WI38 (cell line): Measurements from ENCODE around the gene NRG3.

Experiments used
- H3K4me3 ChIP-seq: 2 replicates; pipeline ENCODE4 v1.5.1; 2011; ENCODE audit warnings: low read depth, mild to moderate bottlenecking, control low read depth, low read length
- TF ChIP-seq, protein P1 (sequence below): IDR thresholded peaks from 2 replicates; pipeline ENCODE4 v1.5.1; 2012; ENCODE audit warnings: low read depth, mild to moderate bottlenecking, control low read depth, low read length

NRG3 gene

DNA sequence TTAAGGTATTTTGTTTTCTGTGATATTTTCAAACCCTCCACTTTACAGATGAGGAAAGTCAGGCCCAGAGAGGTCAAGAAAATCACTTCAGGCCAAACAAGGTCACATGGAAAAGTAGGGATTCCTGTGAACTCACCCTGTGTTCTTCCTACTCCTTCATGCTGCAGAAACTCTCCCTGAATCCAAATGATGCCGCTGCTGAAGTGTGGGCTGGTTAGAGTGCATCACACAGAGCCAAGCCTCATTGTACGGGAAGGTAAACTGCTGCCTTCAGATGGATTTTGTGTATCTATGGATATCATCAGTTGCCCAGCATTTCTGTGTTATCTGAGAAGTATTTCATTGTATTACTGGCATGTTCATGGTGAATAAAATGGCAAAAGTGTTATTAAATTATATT, 75.4 kb downstream of the NRG3 start:
- TF ChIP-seq, protein P1, sequence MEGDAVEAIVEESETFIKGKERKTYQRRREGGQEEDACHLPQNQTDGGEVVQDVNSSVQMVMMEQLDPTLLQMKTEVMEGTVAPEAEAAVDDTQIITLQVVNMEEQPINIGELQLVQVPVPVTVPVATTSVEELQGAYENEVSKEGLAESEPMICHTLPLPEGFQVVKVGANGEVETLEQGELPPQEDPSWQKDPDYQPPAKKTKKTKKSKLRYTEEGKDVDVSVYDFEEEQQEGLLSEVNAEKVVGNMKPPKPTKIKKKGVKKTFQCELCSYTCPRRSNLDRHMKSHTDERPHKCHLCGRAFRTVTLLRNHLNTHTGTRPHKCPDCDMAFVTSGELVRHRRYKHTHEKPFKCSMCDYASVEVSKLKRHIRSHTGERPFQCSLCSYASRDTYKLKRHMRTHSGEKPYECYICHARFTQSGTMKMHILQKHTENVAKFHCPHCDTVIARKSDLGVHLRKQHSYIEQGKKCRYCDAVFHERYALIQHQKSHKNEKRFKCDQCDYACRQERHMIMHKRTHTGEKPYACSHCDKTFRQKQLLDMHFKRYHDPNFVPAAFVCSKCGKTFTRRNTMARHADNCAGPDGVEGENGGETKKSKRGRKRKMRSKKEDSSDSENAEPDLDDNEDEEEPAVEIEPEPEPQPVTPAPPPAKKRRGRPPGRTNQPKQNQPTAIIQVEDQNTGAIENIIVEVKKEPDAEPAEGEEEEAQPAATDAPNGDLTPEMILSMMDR, result no peak
- H3K4me3 ChIP-seq, result no peak overlapping the region

DNA sequence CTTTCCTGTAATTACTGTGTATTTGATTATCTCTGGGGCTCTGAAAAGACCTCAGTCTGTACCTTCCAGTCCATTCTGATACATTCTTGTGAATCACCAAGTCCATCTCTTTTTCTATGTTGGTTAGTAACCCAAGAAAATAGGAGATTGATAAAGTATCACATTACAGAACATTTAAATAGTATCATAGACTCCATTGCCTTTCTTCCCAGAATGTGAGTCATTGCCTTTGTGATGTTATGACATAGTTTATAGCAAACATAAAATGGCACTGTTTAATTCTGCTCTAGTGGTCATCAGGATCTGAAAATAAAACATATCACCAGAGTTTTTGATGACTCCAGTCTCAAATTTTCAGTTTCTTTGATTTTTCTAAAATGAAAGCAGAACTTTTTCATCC, 78.4 kb downstream of the NRG3 start:
- no peak overlapping the region for H3K4me3 ChIP-seq
- TF ChIP-seq, protein P1, result no peak

DNA sequence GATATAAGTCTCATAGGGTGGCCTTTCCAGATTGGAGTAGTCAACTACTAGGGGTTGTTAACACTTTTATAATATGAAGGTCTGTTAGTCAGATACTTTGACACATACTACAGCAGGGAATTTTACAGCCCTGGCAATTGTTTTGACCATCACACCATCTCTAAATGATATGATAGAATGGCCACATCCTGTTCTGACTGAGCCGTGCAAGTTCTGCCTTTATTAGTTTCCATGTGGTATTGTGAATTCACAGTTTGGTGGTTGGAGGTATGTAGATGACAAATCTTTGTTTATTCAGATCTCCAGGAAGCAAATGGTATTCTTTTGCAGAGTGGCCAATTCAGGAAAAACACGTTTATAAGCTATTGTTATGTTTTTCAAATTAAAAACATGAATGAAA, 83.0 kb downstream of the NRG3 start:
- no peak overlapping the region for H3K4me3 ChIP-seq
- TF ChIP-seq, protein P1, result no peak

GRCh38 chr10:81959016-81959415, 84.0 kb downstream of the NRG3 start:
- no peak overlapping the region for H3K4me3 ChIP-seq
- TF ChIP-seq, protein P1, result no peak

DNA sequence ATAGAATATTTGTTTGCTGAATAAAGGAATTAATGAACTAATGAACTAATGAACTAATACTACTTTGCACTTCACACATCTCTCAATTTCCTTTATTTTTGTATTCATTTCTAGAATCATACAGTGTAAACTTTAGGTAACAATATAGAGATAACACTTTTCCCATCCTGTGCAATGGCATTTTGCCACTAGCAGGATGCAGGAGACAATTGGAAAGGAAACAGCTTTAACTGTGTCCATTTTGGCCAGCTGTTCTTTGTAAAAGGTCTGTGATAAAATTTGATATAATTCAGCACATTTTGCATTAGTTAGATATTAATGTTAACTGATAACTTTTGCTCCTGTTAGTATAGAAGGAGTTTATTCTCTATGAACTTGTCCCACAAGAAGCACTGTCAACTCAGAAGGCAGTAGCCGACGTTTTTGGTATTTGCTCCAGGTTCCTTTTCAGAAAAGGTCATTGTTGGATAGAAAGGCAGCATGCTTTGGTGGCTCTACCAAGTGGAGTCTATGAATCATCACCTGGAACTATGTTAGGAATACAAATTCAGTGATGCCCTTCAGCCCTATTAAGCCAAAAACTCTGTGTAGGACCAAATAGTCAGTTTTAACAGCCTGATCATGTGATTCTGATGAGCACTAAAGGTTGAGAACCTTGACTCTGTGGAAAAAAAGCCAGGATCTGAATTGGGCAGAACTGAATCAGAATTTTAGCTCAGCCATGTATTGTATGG, 86.6 kb downstream of the NRG3 start:
- TF ChIP-seq, protein P1, result no peak
- no peak overlapping the region for H3K4me3 ChIP-seq

GRCh38 chr10:81963606-81964005, 88.6 kb downstream of the NRG3 start:
- no peak overlapping the region for H3K4me3 ChIP-seq
- TF ChIP-seq, protein P1, result no peak

- TF ChIP-seq, protein P1, result no peak
- H3K4me3 ChIP-seq, result no peak overlapping the region
These were observed 92.7 kb downstream of the NRG3 start for GRCh38 chr10:81967716-81968115.
